ENCODE measurements around the gene SLC25A11.
"Not testable (repeated sequence)": the region's sequence is repeated elsewhere in the genome, so short reads cannot be mapped to it uniquely, and the experiment has no call there.

The SLC25A11 gene

GRCh38 chr17:4934173-4934979, 5.5 kb downstream of the SLC25A11 start:
- Histone ChIP-seq H3K36me3 (ENCODE audit: control insufficient read depth, insufficient read depth, low read length) (peaks cover 42% of the 10 kb centered on the region), H3K4me1 (ENCODE audit: control insufficient read depth, insufficient read depth, low read length) (peaks cover 10% of the 10 kb centered on the region), H3K27ac (ENCODE audit: low read depth, low read length) (no peak overlapping the region), H3K9ac (ENCODE audit: low read length) (no peak overlapping the region), H3K4me3 (ENCODE audit: low read depth, low read length) (no peak overlapping the region), H3K9me3 (ENCODE audit: control insufficient read depth, insufficient read depth, low read depth, low read length) (no peaks in the 10 kb centered on the region), H3K27me3 (ENCODE audit: control insufficient read depth, insufficient read depth, low read length) (no peaks in the 10 kb centered on the region)

GRCh38 chr17:4933646-4934045, 6.2 kb downstream of the SLC25A11 start:
- Histone ChIP-seq H3K4me3 (ENCODE audit: low read depth, low read length) (no peak overlapping the region), H3K27me3 (ENCODE audit: control insufficient read depth, insufficient read depth, low read length) (no peaks in the 10 kb centered on the region), H3K9ac (ENCODE audit: low read length) (no peak overlapping the region), H3K4me1 (ENCODE audit: control insufficient read depth, insufficient read depth, low read length) (peaks cover 6% of the 10 kb centered on the region), H3K36me3 (ENCODE audit: control insufficient read depth, insufficient read depth, low read length) (peaks cover 49% of the 10 kb centered on the region), H3K27ac (ENCODE audit: low read depth, low read length) (no peak overlapping the region), H3K9me3 (ENCODE audit: control insufficient read depth, insufficient read depth, low read depth, low read length) (no peaks in the 10 kb centered on the region)

- no peaks in the 10 kb centered on the region for H3K9me3 ChIP-seq (ENCODE audit: control insufficient read depth, insufficient read depth, low read depth, low read length)
- no peak overlapping the region for H3K27ac ChIP-seq (ENCODE audit: low read depth, low read length)
- H3K9ac ChIP-seq (ENCODE audit: low read length): no peak overlapping the region
- no peak overlapping the region for H3K4me3 ChIP-seq (ENCODE audit: low read depth, low read length)
- peaks cover 4% of the 10 kb centered on the region; the same call in 1 of the 2 replicates for H3K4me1 ChIP-seq (ENCODE audit: control insufficient read depth, insufficient read depth, low read length)
- H3K36me3 ChIP-seq (ENCODE audit: control insufficient read depth, insufficient read depth, low read length): peaks cover 42% of the 10 kb centered on the region
- no peaks in the 10 kb centered on the region for H3K27me3 ChIP-seq (ENCODE audit: control insufficient read depth, insufficient read depth, low read length)
Observed at GRCh38 chr17:4932756-4933155, 7.1 kb downstream of the SLC25A11 start.

GRCh38 chr17:4931963-4932362, 7.9 kb downstream of the SLC25A11 start, which contains the start of gene GP1BA:
TSS of gene GP1BA (plus strand) at chr17:4932277. CDS start at chr17:4932605, 328 bp downstream.
- no peaks in the 10 kb centered on the region for H3K27me3 ChIP-seq (ENCODE audit: control insufficient read depth, insufficient read depth, low read length)
- peaks cover 35% of the 10 kb centered on the region for H3K36me3 ChIP-seq (ENCODE audit: control insufficient read depth, insufficient read depth, low read length)
- H3K9ac ChIP-seq (ENCODE audit: low read length): no peak within 1 kb of the TSS
- peaks cover 4% of the 10 kb centered on the region; the same call in 1 of the 2 replicates for H3K4me1 ChIP-seq (ENCODE audit: control insufficient read depth, insufficient read depth, low read length)
- no peak within 1 kb of the TSS for H3K27ac ChIP-seq (ENCODE audit: low read depth, low read length)
- H3K4me3 ChIP-seq (ENCODE audit: low read depth, low read length): no peak within 1 kb of the TSS
- H3K9me3 ChIP-seq (ENCODE audit: control insufficient read depth, insufficient read depth, low read depth, low read length): no peaks in the 10 kb centered on the region

- peaks cover 23% of the 10 kb centered on the region; the same call in 1 of the 2 replicates for H3K36me3 ChIP-seq (ENCODE audit: control insufficient read depth, insufficient read depth, low read length)
- H3K4me1 ChIP-seq (ENCODE audit: control insufficient read depth, insufficient read depth, low read length): 0 out of 2 replicates have a peak, but pooled peaks cover under 1% of the 10 kb centered on the region
- no peak overlapping the region for H3K4me3 ChIP-seq (ENCODE audit: low read depth, low read length)
- H3K9me3 ChIP-seq (ENCODE audit: control insufficient read depth, insufficient read depth, low read depth, low read length): no peaks in the 10 kb centered on the region
- H3K9ac ChIP-seq (ENCODE audit: low read length): no peak overlapping the region
- H3K27me3 ChIP-seq (ENCODE audit: control insufficient read depth, insufficient read depth, low read length): no peaks in the 10 kb centered on the region
- H3K27ac ChIP-seq (ENCODE audit: low read depth, low read length): no peak overlapping the region
Observed at GRCh38 chr17:4928881-4929280, 11.0 kb downstream of the SLC25A11 start.

GRCh38 chr17:4926577-4927335, 13.1 kb downstream of the SLC25A11 start:
- H3K4me3 ChIP-seq (ENCODE audit: low read depth, low read length); H3K9ac ChIP-seq (ENCODE audit: low read length); H3K27ac ChIP-seq (ENCODE audit: low read depth, low read length); H3K27me3 ChIP-seq (ENCODE audit: control insufficient read depth, insufficient read depth, low read length); H3K4me1 ChIP-seq (ENCODE audit: control insufficient read depth, insufficient read depth, low read length); H3K9me3 ChIP-seq (ENCODE audit: control insufficient read depth, insufficient read depth, low read depth, low read length): not testable (repeated sequence)
- peaks cover 15% of the 10 kb centered on the region; the same call in 1 of the 2 replicates for H3K36me3 ChIP-seq (ENCODE audit: control insufficient read depth, insufficient read depth, low read length)

GRCh38 chr17:4921320-4921719, 18.5 kb downstream of the SLC25A11 start:
- Histone ChIP-seq H3K4me3 (ENCODE audit: low read depth, low read length) (no peak overlapping the region), H3K27me3 (ENCODE audit: control insufficient read depth, insufficient read depth, low read length) (no peaks in the 10 kb centered on the region), H3K4me1 (ENCODE audit: control insufficient read depth, insufficient read depth, low read length) (peaks cover 9% of the 10 kb centered on the region; the same call in 1 of the 2 replicates), H3K9me3 (ENCODE audit: control insufficient read depth, insufficient read depth, low read depth, low read length) (no peaks in the 10 kb centered on the region), H3K27ac (ENCODE audit: low read depth, low read length) (no peak overlapping the region), H3K36me3 (ENCODE audit: control insufficient read depth, insufficient read depth, low read length) (no peaks in the 10 kb centered on the region), H3K9ac (ENCODE audit: low read length) (no peak overlapping the region)

- Histone ChIP-seq H3K4me1 (ENCODE audit: control insufficient read depth, insufficient read depth, low read length) (peaks cover 9% of the 10 kb centered on the region; the same call in 1 of the 2 replicates), H3K9me3 (ENCODE audit: control insufficient read depth, insufficient read depth, low read depth, low read length) (no peaks in the 10 kb centered on the region), H3K9ac (ENCODE audit: low read length) (no peak overlapping the region), H3K27ac (ENCODE audit: low read depth, low read length) (no peak overlapping the region), H3K4me3 (ENCODE audit: low read depth, low read length) (no peak overlapping the region), H3K27me3 (ENCODE audit: control insufficient read depth, insufficient read depth, low read length) (no peaks in the 10 kb centered on the region), H3K36me3 (ENCODE audit: control insufficient read depth, insufficient read depth, low read length) (no peaks in the 10 kb centered on the region)
Observed at GRCh38 chr17:4920351-4921048, 19.3 kb downstream of the SLC25A11 start.

- Histone ChIP-seq H3K4me3 (ENCODE audit: low read depth, low read length) (no peak overlapping the region), H3K9ac (ENCODE audit: low read length) (no peak overlapping the region), H3K27ac (ENCODE audit: low read depth, low read length) (no peak overlapping the region), H3K9me3 (ENCODE audit: control insufficient read depth, insufficient read depth, low read depth, low read length) (no peaks in the 10 kb centered on the region), H3K4me1 (ENCODE audit: control insufficient read depth, insufficient read depth, low read length) (peaks cover 9% of the 10 kb centered on the region; the same call in 1 of the 2 replicates), H3K27me3 (ENCODE audit: control insufficient read depth, insufficient read depth, low read length) (no peaks in the 10 kb centered on the region), H3K36me3 (ENCODE audit: control insufficient read depth, insufficient read depth, low read length) (no peaks in the 10 kb centered on the region)
Observed at GRCh38 chr17:4919511-4920047, 20.3 kb downstream of the SLC25A11 start.

GRCh38 chr17:4914551-4914950, 25.3 kb downstream of the SLC25A11 start:
- H3K9me3 ChIP-seq (ENCODE audit: control insufficient read depth, insufficient read depth, low read depth, low read length); H3K27ac ChIP-seq (ENCODE audit: low read depth, low read length); H3K9ac ChIP-seq (ENCODE audit: low read length); H3K27me3 ChIP-seq (ENCODE audit: control insufficient read depth, insufficient read depth, low read length); H3K4me3 ChIP-seq (ENCODE audit: low read depth, low read length); H3K36me3 ChIP-seq (ENCODE audit: control insufficient read depth, insufficient read depth, low read length): not testable (repeated sequence)
- H3K4me1 ChIP-seq (ENCODE audit: control insufficient read depth, insufficient read depth, low read length): peaks cover 10% of the 10 kb centered on the region
